GM23248 (cell line): Measurements from ENCODE around the gene ERCC8.

ENCODE experiments used
- EZH2 ChIP-seq: fragments of 200-600 bp; sonication (generic); IDR thresholded peaks from 2 replicates; pipeline ENCODE4 v1.6.1; 2018; ENCODE audit warnings: antibody characterized with exemption, mild to moderate bottlenecking; ENCODE audit not compliant: insufficient read depth, poor library complexity, severe bottlenecking
- EZH2phosphoT487 ChIP-seq: fragments of 200-600 bp; sonication (generic); IDR thresholded peaks from 2 replicates; pipeline ENCODE4 v1.6.1; 2018; ENCODE audit warnings: antibody characterized with exemption, moderate library complexity, mild to moderate bottlenecking, low read depth; ENCODE audit not compliant: insufficient read depth

GRCh38 chr5:60916646-60917045, 28.2 kb downstream of the ERCC8 start:
- TF ChIP-seq EZH2phosphoT487 = no peak
- no peak for TF ChIP-seq EZH2
